HG02981 (cell line): ENCODE data around the gene BRAT1.
A peak's percentile ranks its signal among the peaks of the same experiment; 100 is the strongest.

ENCODE experiments used
- ATAC-seq: cut with Tn5 transposase; IDR thresholded peaks from one replicate; pipeline ENCODE4 v1.9.1; 2021; ENCODE audit warnings: mild to moderate bottlenecking, moderate library complexity; ENCODE audit not compliant: unreplicated experiment

Gene BRAT1

DNA sequence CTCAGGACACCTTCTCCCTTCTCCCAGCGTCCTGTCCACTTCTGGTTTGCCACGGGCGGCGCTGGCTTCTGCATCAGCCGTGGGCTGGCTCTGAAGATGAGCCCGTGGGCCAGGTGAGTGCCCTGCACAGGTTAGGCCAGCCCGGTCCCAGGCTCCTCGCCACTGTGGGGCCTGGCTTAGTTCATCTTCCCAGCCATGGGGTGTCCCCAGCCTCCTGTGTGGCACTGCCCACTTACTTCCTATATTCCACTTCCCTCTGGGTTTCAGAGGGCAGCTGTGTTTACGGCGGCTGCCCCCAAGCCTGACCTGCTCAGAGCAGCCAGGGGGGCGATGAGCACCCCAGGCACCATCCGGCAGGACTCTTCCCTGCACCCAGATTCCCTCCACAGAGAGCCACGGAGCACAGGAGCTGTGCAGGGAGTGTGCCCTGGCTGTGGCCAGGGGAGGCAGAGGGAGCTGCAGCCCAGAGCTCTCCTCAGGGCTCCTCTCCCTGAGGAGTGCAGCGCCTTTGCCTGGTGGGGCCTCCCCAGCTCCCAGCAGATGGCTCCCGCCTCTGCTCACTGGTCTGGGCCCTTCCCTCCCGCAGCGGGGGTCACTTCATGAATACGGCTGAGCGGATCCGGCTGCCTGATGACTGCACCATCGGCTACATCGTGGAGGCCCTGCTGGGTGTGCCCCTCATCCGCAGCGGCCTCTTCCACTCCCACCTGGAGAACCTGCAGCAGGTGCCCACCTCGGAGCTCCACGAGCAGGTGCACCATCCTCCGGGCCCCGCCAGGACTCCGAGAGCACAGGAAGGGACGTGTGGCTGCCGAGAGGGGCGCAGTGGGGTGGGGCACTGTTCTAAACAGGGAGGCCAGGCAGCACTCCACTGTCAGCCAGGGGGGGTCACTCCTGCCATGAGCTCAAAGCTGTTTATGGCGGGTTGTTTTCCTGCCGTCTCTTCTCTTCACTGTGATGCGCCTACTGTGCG is 29.4 kb downstream of the BRAT1 start:
- no peak for ATAC-seq

DNA sequence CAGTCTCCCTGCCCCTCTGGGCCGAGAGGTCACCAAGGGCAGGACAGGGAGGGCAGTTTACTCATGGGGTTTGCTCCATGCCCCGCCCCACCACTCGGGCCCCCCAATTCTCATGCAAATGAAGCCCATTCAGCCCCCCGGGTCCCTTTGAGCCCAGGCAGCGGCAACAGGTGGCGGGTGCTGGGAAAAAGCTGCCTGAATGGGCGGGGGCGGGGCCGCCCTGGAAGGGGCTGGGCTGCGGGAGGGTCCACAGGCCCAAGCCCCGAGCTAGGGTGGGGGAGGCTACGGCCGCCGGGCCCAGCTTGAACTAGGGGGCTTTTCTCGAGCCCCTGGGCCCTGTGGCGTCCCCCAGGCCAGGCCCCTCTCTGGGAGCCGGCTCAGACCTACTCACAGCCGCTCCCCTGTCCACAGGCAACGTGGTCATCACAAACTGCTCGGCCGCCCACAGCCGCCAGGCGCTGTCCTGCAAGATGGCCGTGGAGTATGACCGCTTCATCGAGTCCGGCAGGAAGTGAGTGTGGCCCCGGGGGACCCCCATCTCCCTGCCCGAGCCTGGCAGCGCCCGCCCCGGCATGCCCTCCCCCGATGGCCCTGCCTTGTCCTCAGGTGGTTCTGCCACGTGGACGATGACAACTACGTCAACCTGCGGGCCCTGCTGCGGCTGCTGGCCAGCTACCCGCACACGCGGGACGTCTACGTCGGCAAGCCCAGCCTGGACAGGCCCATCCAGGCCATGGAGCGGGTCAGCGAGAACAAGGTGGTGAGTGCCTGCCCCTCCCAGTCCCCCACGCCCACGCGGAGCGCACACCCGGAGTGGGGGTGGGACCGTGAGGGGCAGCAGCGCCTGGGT is 30.3 kb downstream of the BRAT1 start:
- no peak for ATAC-seq

GRCh38 chr7:2523941-2524807 is 31.1 kb downstream of the BRAT1 start:
- ATAC-seq, result no peak

- ATAC-seq, result no peak
Observed at GRCh38 chr7:2523461-2523936, 31.8 kb downstream of the BRAT1 start.

DNA sequence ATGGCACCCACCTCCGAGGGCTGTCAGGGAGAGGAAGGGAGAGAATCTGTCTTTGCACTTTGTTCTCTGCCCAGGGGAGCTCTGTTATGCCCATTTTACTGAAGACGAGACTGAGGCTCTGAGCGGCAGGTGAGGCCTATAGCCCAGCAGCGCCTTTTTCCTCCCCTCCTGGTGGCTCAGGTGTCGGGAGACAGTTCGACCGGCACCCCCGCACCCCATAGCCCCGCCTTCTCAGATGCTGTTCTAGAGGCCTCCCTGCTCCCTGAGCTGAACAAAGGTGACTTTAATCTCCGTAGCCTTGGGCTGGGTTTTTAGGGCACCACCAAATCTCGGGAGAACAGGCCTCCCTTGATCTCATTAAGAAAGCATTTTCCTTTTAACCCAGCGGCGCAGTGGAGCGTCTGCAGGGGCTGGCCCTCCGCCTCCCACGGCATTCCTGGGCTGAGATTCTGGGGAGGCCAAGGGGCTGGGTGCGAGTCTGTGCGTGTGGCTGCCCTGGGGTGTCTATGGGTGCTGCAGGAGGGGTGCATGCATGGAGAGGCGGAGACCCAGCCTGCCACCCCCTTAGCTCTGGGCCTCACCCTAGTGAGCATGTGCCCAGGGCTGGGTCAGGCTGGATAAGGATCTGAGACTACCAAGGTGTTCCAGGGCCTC is 32.4 kb downstream of the BRAT1 start:
- no peak for ATAC-seq

GRCh38 chr7:2521952-2522591 is 33.3 kb downstream of the BRAT1 start:
- peak; percentile 23 for ATAC-seq

DNA sequence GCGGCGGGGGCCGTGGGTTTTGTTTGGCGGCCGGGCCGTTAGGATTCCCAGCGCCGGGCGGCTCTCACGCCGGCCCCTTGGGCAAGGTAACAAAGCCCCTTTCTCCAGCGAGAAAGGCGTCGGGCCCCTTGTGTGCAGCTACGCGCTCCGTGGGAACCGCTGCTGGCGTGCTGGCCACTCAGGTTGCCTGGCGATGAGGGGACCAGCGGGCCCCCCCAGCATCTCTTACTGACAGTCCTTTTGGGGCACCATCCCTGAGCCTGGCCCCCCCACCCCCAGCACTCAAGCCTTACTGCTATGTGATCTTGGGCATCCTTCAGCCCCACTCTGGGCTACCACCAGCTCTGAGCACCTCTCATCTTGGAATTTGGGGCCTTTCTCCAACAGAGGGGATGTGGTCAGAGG is 34.0 kb downstream of the BRAT1 start:
- ATAC-seq, result no peak

GRCh38 chr7:2520761-2521290 is 34.5 kb downstream of the BRAT1 start:
- ATAC-seq, result no peak

DNA sequence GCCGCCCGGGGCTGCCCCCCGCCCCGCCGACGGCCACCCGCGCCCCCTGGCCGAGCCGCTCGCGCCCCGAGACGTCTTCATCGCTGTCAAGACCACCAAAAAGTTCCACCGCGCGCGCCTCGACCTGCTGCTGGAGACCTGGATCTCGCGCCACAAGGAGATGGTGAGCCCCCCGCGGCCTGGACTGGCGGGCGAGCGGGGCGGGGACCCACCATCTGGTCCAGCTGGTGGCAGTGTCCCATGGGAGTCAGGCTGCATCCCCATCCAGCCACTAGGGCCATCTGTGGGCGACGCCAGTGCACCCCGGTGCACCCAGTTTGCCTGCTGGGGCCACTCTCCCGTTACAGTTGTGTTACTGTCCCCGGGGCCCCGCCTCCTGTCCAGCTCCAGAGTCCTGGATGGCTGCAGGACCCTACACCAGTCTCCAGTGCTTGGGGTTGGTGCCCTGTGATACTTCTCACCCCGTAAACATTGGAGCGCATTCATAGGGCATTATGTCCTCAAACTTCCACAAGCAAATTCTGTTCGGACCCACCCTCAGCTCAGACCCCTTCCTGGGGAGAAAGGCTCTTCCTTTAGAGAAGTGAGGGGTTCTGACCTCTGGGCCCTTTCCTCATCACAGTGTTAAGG is 35.1 kb downstream of the BRAT1 start:
- ATAC-seq, result peak; percentile 3

GRCh38 chr7:2519119-2519930 is 36.0 kb downstream of the BRAT1 start, which contains the start of gene LFNG:
Gene LFNG (plus strand): TSS chr7:2519774. CDS start chr7:2519862, 88 bp downstream.
- peak; percentile 75 for ATAC-seq

- ATAC-seq, result no peak
Observed at GRCh38 chr7:2518737-2519118, 36.6 kb downstream of the BRAT1 start.

DNA sequence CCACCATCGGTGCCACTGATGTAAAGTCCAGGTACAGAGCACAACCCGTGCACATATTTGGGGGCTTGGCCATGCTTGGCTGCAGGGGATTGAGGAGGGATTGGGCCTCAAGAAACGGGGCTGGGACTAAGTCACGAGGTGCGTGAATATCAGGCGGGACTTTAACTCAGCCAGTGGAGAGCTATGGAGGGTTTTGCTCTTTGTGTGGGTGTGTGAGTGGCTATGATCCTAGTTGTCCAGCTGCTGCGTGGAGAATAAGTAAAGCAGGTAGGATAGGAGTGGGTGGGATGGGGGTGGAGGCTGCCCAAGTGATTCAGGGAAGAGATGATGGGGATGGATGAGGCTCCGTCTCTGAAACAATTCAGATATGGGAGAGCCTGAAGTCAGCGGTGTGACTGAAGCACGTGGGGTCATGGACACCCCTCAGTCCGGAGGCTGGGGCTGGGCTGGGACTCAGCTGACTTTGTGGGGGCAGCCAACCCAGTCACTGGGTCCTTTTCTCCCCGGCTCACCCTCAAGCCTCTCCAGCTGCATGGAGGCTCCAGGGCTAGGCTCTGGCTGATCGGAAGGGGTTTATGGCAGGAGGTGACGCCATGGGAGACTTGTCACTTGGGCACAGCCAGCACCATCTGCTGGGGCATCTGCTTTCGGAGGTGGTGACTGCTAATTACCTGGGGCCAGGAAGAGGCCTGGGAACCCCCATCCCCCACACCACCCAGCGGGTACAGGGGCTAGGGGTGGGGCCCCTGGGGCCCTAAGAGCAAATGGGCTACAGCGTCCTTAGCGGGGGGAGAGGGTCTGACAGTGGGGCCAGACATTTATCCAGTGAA is 37.4 kb downstream of the BRAT1 start:
- no peak for ATAC-seq

GRCh38 chr7:2517026-2517425 is 38.3 kb downstream of the BRAT1 start:
- no peak for ATAC-seq

DNA sequence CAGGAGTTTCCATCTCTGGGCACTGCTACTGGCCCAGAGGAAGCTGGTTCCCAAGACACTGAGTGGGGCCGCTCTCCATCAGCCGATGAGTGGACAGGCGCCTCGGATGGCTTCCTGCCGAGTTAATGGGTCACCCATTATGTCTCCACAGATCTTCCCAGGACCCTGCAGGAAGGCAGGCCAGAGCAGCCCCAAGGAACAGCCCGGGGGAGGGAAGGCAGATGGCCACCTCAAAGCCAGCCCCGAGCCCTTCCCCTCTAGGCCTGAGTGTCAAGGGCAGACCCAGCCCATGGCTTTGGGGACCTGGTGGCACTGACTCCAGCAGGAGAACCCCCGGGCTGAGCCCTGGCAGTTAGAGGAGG is 39.1 kb downstream of the BRAT1 start:
- ATAC-seq, result no peak

- ATAC-seq, result no peak
Observed at GRCh38 chr7:2515424-2516193, 39.7 kb downstream of the BRAT1 start.
